ENCODE measurements around the gene WIZ. TPM values are rescaled to one million over a fixed set of nuclear protein-coding genes. Genes with fewer than 3 reads are reported as not detected.

The WIZ gene
- total RNA-seq, 1 experiment from 2014 or later: 28.9 TPM

- DNase-seq (ENCODE audit: low read depth): peak; percentile 98
Observed at GRCh38 chr19:15379083-15379998, 70.4 kb downstream of the WIZ start, which contains the start of gene AKAP8. Gene AKAP8 (minus strand): TSS chr19:15379787. CDS start chr19:15379731, 56 bp downstream.

- peak; percentile 38 for DNase-seq (ENCODE audit: low read depth)
Observed at GRCh38 chr19:15378534-15379082, 71.1 kb downstream of the WIZ start.

GRCh38 chr19:15374796-15375440, 74.8 kb downstream of the WIZ start:
- no peak for DNase-seq (ENCODE audit: low read depth)

- no peak for DNase-seq (ENCODE audit: low read depth)
Observed at GRCh38 chr19:15374105-15374651, 75.6 kb downstream of the WIZ start.

- DNase-seq (ENCODE audit: low read depth): no peak
Observed at GRCh38 chr19:15373644-15374043, 76.1 kb downstream of the WIZ start.

- DNase-seq (ENCODE audit: low read depth): no peak
Observed at GRCh38 chr19:15372891-15373301, 76.9 kb downstream of the WIZ start.

- no peak for DNase-seq (ENCODE audit: low read depth)
Observed at GRCh38 chr19:15372470-15372869, 77.3 kb downstream of the WIZ start.

- no peak for DNase-seq (ENCODE audit: low read depth)
Observed at GRCh38 chr19:15371786-15372380, 77.9 kb downstream of the WIZ start.

- DNase-seq (ENCODE audit: low read depth): no peak
Observed at GRCh38 chr19:15371119-15371518, 78.6 kb downstream of the WIZ start.

Small RNAs within 50 kb of the gene (small RNA-seq; reads per million reads assigned to genes)
- not detected for gene MIR1470

Other genes with a start within 250 kb of the WIZ start
- 0.13 and 0.85 TPM in 2 replicates for gene NOTCH3, start 249.0 kb downstream of the WIZ start, total RNA-seq (2014; rRNA removed; shearing (Covaris generic))
- gene EPHX3, start 217.5 kb downstream of the WIZ start, total RNA-seq (2014; rRNA removed; shearing (Covaris generic)): not detected in 2 replicates
- 25.2 and 31.7 TPM in 2 replicates for gene BRD4, start 117.4 kb downstream of the WIZ start, total RNA-seq (2014; rRNA removed; shearing (Covaris generic))
- gene AKAP8, start 70.2 kb downstream of the WIZ start, total RNA-seq (2014; rRNA removed; shearing (Covaris generic)): 30.8 and 32.1 TPM in 2 replicates
- gene AKAP8L, start 31.0 kb downstream of the WIZ start, total RNA-seq (2014; rRNA removed; shearing (Covaris generic)): 44.8 and 56.1 TPM in 2 replicates
- gene RASAL3, start 14.6 kb upstream of the WIZ start, total RNA-seq (2014; rRNA removed; shearing (Covaris generic)): not detected in 2 replicates
- gene PGLYRP2, start 29.5 kb upstream of the WIZ start, total RNA-seq (2014; rRNA removed; shearing (Covaris generic)): not detected in 2 replicates
- not detected in 2 replicates for gene CYP4F22, start 58.6 kb upstream of the WIZ start, total RNA-seq (2014; rRNA removed; shearing (Covaris generic))
- gene CYP4F8, start 165.3 kb upstream of the WIZ start, total RNA-seq (2014; rRNA removed; shearing (Covaris generic)): not detected in 2 replicates
- gene CYP4F3, start 190.9 kb upstream of the WIZ start, total RNA-seq (2014; rRNA removed; shearing (Covaris generic)): 0.10 and 0.11 TPM in 2 replicates
- gene CYP4F12, start 223.1 kb upstream of the WIZ start, total RNA-seq (2014; rRNA removed; shearing (Covaris generic)): not detected in 2 replicates

Measured in HT1080 (cell line).